ENCODE measurements around the gene LPXN.

LPXN gene

DNA sequence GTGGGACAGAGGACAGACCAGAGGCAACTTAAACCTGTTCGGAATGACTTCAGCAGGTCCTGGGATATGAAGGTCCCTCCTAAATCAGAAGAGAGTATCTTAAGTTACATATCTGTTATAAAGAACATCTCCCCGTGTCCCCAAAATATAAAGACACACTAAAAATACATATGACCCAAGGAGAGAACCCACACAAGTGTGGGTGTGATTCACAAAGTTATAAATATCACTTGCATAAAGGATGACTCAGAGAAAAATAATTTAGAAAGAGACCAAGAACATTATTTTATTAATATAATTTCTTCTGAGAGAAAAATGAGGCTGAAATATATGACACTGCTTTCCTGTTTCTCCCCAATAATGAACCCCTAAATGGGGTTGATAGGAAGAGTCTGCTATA is 82.0 kb downstream of the LPXN start:
- H3K4me1 ChIP-seq (ENCODE audit: control insufficient read depth, insufficient read depth, low read length) = peaks cover 12% of the 10 kb centered on the region
- no peaks in the 10 kb centered on the region for H3K36me3 ChIP-seq (ENCODE audit: control insufficient read depth, insufficient read depth, low read length, severe bottlenecking)
- H3K4me3 ChIP-seq (ENCODE audit: low read length) = no peak overlapping the region
- no peak for DNase-seq (ENCODE audit: low read depth)
- no peaks in the 10 kb centered on the region for H3K27me3 ChIP-seq (replicated peaks; ENCODE audit: control insufficient read depth, insufficient read depth, low read length)
- no peaks in the 10 kb centered on the region for H3K9me3 ChIP-seq (ENCODE audit: control insufficient read depth, low read length)
- no peak overlapping the region for H3K9ac ChIP-seq (ENCODE audit: low read length)

DNA sequence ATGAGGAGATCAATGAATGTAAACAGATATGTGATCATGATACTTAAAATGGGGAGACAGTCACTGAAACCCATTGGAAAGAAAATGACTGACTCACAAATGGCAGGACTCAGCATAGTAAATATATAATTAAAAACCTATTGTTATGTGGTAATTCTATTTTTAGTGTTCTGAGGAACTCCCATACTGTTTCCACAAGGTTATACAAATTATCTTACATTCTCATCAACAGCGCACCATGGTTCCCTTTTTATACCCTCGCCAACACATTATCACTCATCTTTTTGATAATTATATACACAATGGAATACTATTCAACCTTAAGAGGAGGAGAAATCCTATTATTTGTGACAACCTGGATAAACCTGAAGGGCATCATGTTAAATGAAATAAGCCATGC is 84.8 kb downstream of the LPXN start:
- H3K4me3 ChIP-seq (ENCODE audit: low read length) = no peak overlapping the region
- no peak for DNase-seq (ENCODE audit: low read depth)

DNA sequence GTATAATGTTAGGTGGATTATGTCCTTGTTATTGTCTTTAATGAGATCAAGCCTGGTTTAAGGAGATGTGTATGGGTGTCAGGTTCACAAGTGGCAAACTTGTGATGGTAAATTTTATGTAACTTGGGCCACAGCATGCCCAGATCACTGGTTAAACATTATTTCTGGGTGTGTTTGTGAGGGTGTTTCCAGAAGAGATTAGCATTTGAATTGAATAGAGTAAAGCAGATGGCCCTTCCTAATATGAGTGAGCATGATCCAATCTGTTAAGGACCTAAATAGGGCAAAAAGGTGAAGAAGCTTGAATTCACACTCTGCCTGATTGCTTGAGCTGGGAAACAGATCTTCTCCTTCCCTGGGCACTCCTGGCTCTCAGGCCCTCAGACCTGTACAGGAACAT is 88.5 kb downstream of the LPXN start:
- Histone ChIP-seq H3K36me3 (ENCODE audit: control insufficient read depth, insufficient read depth, low read length, severe bottlenecking) (no peaks in the 10 kb centered on the region), H3K9me3 (ENCODE audit: control insufficient read depth, low read length) (no peaks in the 10 kb centered on the region), H3K27me3 (replicated peaks; ENCODE audit: control insufficient read depth, insufficient read depth, low read length) (no peaks in the 10 kb centered on the region), H3K4me1 (ENCODE audit: control insufficient read depth, insufficient read depth, low read length) (no peaks in the 10 kb centered on the region), H3K9ac (ENCODE audit: low read length) (no peak overlapping the region), H3K4me3 (ENCODE audit: low read length) (no peak overlapping the region)
- no peak for DNase-seq (ENCODE audit: low read depth)

More for the DNA sequence above, 84.8 kb downstream of the LPXN start:
- H3K27me3 ChIP-seq (replicated peaks; ENCODE audit: control insufficient read depth, insufficient read depth, low read length) = no peaks in the 10 kb centered on the region
- H3K9ac ChIP-seq (ENCODE audit: low read length) = no peak overlapping the region
- H3K36me3 ChIP-seq (ENCODE audit: control insufficient read depth, insufficient read depth, low read length, severe bottlenecking) = no peaks in the 10 kb centered on the region
- H3K9me3 ChIP-seq (ENCODE audit: control insufficient read depth, low read length) = no peaks in the 10 kb centered on the region
- peaks cover 12% of the 10 kb centered on the region for H3K4me1 ChIP-seq (ENCODE audit: control insufficient read depth, insufficient read depth, low read length)

DNA sequence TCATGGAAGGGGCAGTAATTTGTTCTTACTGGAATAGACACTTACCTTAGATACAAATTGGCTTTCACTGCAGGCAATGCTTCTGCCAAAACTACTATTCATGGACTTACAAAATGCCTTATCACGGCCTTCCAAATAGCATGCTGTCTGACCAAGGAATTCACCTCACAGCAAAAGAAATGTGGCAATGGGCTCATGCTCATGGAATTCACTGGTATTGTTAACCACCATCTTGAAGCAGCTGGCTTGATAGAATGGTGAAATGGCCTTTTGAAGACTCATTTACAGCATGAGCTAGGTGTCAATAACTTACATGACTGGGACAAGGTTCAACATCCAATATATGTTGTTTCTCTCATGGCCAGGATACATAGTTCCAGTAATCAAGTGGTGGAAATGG is 89.7 kb downstream of the LPXN start:
- DNase-seq (ENCODE audit: low read depth) = no peak
- H3K36me3 ChIP-seq (ENCODE audit: control insufficient read depth, insufficient read depth, low read length, severe bottlenecking) = no peaks in the 10 kb centered on the region
- H3K9ac ChIP-seq (ENCODE audit: low read length) = no peak overlapping the region
- H3K4me1 ChIP-seq (ENCODE audit: control insufficient read depth, insufficient read depth, low read length) = no peaks in the 10 kb centered on the region
- no peaks in the 10 kb centered on the region for H3K27me3 ChIP-seq (replicated peaks; ENCODE audit: control insufficient read depth, insufficient read depth, low read length)
- H3K4me3 ChIP-seq (ENCODE audit: low read length) = no peak overlapping the region
- H3K9me3 ChIP-seq (ENCODE audit: control insufficient read depth, low read length) = no peaks in the 10 kb centered on the region

Measured in adipocyte (in vitro differentiated cells).